ENCODE data around the gene CDC14A.

GRCh38 chr1:100342348-100342747, 10.0 kb upstream of the CDC14A start:
- TF ChIP-seq, protein P1, sequence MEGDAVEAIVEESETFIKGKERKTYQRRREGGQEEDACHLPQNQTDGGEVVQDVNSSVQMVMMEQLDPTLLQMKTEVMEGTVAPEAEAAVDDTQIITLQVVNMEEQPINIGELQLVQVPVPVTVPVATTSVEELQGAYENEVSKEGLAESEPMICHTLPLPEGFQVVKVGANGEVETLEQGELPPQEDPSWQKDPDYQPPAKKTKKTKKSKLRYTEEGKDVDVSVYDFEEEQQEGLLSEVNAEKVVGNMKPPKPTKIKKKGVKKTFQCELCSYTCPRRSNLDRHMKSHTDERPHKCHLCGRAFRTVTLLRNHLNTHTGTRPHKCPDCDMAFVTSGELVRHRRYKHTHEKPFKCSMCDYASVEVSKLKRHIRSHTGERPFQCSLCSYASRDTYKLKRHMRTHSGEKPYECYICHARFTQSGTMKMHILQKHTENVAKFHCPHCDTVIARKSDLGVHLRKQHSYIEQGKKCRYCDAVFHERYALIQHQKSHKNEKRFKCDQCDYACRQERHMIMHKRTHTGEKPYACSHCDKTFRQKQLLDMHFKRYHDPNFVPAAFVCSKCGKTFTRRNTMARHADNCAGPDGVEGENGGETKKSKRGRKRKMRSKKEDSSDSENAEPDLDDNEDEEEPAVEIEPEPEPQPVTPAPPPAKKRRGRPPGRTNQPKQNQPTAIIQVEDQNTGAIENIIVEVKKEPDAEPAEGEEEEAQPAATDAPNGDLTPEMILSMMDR (IDR thresholded peaks at IDR 0.05; ENCODE audit: poor library complexity, severe bottlenecking): no peak
- no peak for TF ChIP-seq POLR2AphosphoS5 (IDR thresholded peaks at IDR 0.05)
